Vagina (tissue), 2 donors: Measurements from ENCODE around the gene FGF14.

Experiments used
- CTCF ChIP-seq, 3 experiments: fragments of 450-650 bp in 2 of 3; fragments of 200-600 bp in 1 of 3; sonication (generic) in 1 of 3; IDR thresholded peaks; one replicate each; pipeline ENCODE4 v1.5.1; 2017 to 2019; ENCODE audit warnings: antibody characterized with exemption in 3 of 3, mild to moderate bottlenecking in 2 of 3, moderate library complexity in 2 of 3
- POLR2A ChIP-seq, 2 donors: fragments of 450-650 bp; IDR thresholded peaks; one replicate each; pipeline ENCODE4 v1.6.1; 2017; ENCODE audit warnings: antibody characterized with exemption in 2 of 2, mild to moderate bottlenecking in 2 of 2, moderate library complexity in 2 of 2

DNA sequence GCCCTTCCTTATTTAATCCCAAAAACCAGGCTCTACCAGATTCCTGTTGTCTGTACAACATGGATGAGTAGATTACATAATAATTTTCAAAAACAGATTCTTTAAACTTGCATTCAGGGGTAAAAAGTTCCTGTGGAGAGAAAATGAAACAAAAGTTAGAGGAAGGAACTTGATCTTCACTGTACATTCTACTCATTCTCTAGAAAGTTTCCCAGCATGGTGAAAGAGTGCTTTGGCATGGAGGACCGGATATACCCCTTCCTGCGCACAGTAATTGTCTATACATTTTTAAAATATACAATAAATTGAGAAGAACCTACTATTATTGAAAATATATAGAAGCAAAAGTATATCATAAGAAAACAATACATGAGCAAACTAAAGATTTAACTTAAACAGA lies 675.2 kb downstream of the FGF14 start:
- no peak for TF ChIP-seq CTCF (IDR thresholded peaks at IDR 0.05)
- no peak for TF ChIP-seq POLR2A (IDR thresholded peaks at IDR 0.05)
